ENCODE results near the gene KRTAP1-3. TPM values are rescaled to one million over a fixed set of nuclear protein-coding genes. Genes with fewer than 3 reads are reported as not detected.

The KRTAP1-3 gene
- total RNA-seq, 2 experiments from 2014 or later, result not detected

GRCh38 chr17:40992666-40993065 is 42.0 kb downstream of the KRTAP1-3 start:
- no peaks in the 10 kb centered on the region for H3K9me3 ChIP-seq (ENCODE audit: control insufficient read depth in 1 of 2, insufficient read depth in 1 of 2, low read length in 2 of 2)
- H3K27ac ChIP-seq (ENCODE audit: low read depth in 1 of 2, low read length in 2 of 2), result no peak overlapping the region
- Mint-ChIP-seq H3K36me3 (ENCODE audit: low read depth) (no peaks in the 10 kb centered on the region), H3K27me3 (peaks cover 57% of the 10 kb centered on the region), H3K27ac (no peak overlapping the region), H3K9me3 (no peaks in the 10 kb centered on the region), H3K4me3 (no peak overlapping the region), H3K4me1 (ENCODE audit: low read depth) (no peaks in the 10 kb centered on the region)
- intact Hi-C loops (cut with DNase I, micrococcal nuclease), result no loop called here
- ChIA-PET POLR2A (no interaction called here), CTCF (no interaction called here)
- DNase-seq, result no peak
- H3K4me3 ChIP-seq (ENCODE audit: low read length), result no peak overlapping the region
- TF ChIP-seq, protein P1, sequence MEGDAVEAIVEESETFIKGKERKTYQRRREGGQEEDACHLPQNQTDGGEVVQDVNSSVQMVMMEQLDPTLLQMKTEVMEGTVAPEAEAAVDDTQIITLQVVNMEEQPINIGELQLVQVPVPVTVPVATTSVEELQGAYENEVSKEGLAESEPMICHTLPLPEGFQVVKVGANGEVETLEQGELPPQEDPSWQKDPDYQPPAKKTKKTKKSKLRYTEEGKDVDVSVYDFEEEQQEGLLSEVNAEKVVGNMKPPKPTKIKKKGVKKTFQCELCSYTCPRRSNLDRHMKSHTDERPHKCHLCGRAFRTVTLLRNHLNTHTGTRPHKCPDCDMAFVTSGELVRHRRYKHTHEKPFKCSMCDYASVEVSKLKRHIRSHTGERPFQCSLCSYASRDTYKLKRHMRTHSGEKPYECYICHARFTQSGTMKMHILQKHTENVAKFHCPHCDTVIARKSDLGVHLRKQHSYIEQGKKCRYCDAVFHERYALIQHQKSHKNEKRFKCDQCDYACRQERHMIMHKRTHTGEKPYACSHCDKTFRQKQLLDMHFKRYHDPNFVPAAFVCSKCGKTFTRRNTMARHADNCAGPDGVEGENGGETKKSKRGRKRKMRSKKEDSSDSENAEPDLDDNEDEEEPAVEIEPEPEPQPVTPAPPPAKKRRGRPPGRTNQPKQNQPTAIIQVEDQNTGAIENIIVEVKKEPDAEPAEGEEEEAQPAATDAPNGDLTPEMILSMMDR (IDR thresholded peaks at IDR 0.05), result no peak
- H3K36me3 ChIP-seq (ENCODE audit: insufficient read depth, low read length), result no peaks in the 10 kb centered on the region
- H3K4me1 ChIP-seq (ENCODE audit: insufficient read depth, low read length), result no peaks in the 10 kb centered on the region
- no peak for ATAC-seq (ENCODE audit: poor library complexity)
- peaks cover 10 to 28% of the 10 kb centered on the region in 2 experiments for H3K27me3 ChIP-seq (ENCODE audit: control insufficient read depth in 1 of 2, insufficient read depth in 2 of 2, low read length in 2 of 2)

- peaks cover 0 to 14% of the 10 kb centered on the region in 2 experiments for H3K27me3 ChIP-seq (ENCODE audit: control insufficient read depth in 1 of 2, insufficient read depth in 2 of 2, low read length in 2 of 2)
- no peak overlapping the region for H3K27ac ChIP-seq (ENCODE audit: low read depth in 1 of 2, low read length in 2 of 2)
- H3K9me3 ChIP-seq (ENCODE audit: control insufficient read depth in 1 of 2, insufficient read depth in 1 of 2, low read length in 2 of 2), result no peaks in the 10 kb centered on the region
- no peaks in the 10 kb centered on the region for H3K36me3 Mint-ChIP-seq (ENCODE audit: low read depth)
- no peak overlapping the region for H3K27ac Mint-ChIP-seq
- no peak for DNase-seq
- TF ChIP-seq, protein P1 (IDR thresholded peaks at IDR 0.05), result no peak
- H3K36me3 ChIP-seq (ENCODE audit: insufficient read depth, low read length), result no peaks in the 10 kb centered on the region
- H3K27me3 Mint-ChIP-seq, result peaks cover 20% of the 10 kb centered on the region
- H3K4me3 Mint-ChIP-seq, result no peak overlapping the region
- no peak overlapping the region for H3K4me3 ChIP-seq (ENCODE audit: low read length)
- no peaks in the 10 kb centered on the region for H3K4me1 Mint-ChIP-seq (ENCODE audit: low read depth)
- ChIA-PET CTCF (no interaction called here), POLR2A (no interaction called here)
- no peak for ATAC-seq (ENCODE audit: poor library complexity)
- intact Hi-C loops (cut with DNase I, micrococcal nuclease), result no loop called here
- H3K9me3 Mint-ChIP-seq, result no peaks in the 10 kb centered on the region
- H3K4me1 ChIP-seq (ENCODE audit: insufficient read depth, low read length), result no peaks in the 10 kb centered on the region
These were observed 47.8 kb downstream of the KRTAP1-3 start for GRCh38 chr17:40986920-40987319.

DNA sequence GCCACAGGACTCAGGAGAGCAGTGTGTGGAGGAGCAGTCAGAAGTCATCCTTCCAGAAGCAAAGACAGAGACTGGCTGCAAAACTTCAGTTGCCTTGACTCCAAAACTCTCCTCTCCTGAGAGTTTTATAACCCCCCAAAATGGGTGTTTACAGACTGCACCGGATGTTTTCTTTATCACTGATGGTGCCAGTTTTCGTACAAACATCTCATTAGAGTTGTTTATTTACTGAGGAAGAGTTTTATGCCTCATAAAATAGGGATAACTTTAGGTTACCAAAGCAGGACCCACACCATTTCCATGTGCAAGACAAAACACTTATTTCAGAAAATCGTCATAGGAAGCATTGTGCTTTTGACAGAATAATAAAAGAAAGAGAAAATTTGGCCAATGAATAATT is 50.4 kb downstream of the KRTAP1-3 start, which contains the start of gene KRT40:
Gene KRT40, minus strand, starts transcription at position 101 of the 400 bp plus-strand sequence. Its CDS starts 53 bp downstream, at position 48.
- CTCF ChIA-PET, result no interaction called here
- H3K4me1 Mint-ChIP-seq (ENCODE audit: low read depth), result no peaks in the 10 kb centered on the region
- no peaks in the 10 kb centered on the region for H3K36me3 Mint-ChIP-seq (ENCODE audit: low read depth)

More for the DNA sequence above, 50.4 kb downstream of the KRTAP1-3 start, which contains the start of gene KRT40:
- Histone ChIP-seq H3K27ac (ENCODE audit: low read depth in 1 of 2, low read length in 2 of 2) (no peak within 1 kb of the TSS), H3K9me3 (ENCODE audit: control insufficient read depth in 1 of 2, insufficient read depth in 1 of 2, low read length in 2 of 2) (no peaks in the 10 kb centered on the region), H3K36me3 (ENCODE audit: insufficient read depth, low read length) (no peaks in the 10 kb centered on the region), H3K27me3 (ENCODE audit: control insufficient read depth in 1 of 2, insufficient read depth in 2 of 2, low read length in 2 of 2) (peaks cover 0 to 14% of the 10 kb centered on the region in 2 experiments), H3K4me1 (ENCODE audit: insufficient read depth, low read length) (no peaks in the 10 kb centered on the region), H3K4me3 (ENCODE audit: low read length) (no peak within 1 kb of the TSS)
- TF ChIP-seq, protein P1 (IDR thresholded peaks at IDR 0.05), result no peak
- ATAC-seq (ENCODE audit: poor library complexity), result no peak
- Mint-ChIP-seq H3K4me3 (no peak within 1 kb of the TSS), H3K27ac (no peak within 1 kb of the TSS), H3K9me3 (no peaks in the 10 kb centered on the region), H3K27me3 (peaks cover 16% of the 10 kb centered on the region)
- no peak for DNase-seq
- intact Hi-C loops (cut with DNase I, micrococcal nuclease), result no loop called here
- POLR2A ChIA-PET, result no interaction called here

Other genes with a start within 250 kb of the KRTAP1-3 start
- gene KRT28, start 234.9 kb downstream of the KRTAP1-3 start, total RNA-seq, result not detected
- 10 to 100 TPM; 32.2 to 37.1 TPM for gene KRT10, start 212.3 kb downstream of the KRTAP1-3 start, total RNA-seq
- not detected for gene KRT12, start 167.7 kb downstream of the KRTAP1-3 start, total RNA-seq
- not detected for gene KRT20, start 149.6 kb downstream of the KRTAP1-3 start, total RNA-seq
- gene KRT23, start 97.2 kb downstream of the KRTAP1-3 start, total RNA-seq, result not detected
- gene KRT39, start 67.9 kb downstream of the KRTAP1-3 start, total RNA-seq, result not detected
- gene KRT40, start 50.5 kb downstream of the KRTAP1-3 start, total RNA-seq, result not detected
- not detected for gene KRTAP3-3, start 40.7 kb downstream of the KRTAP1-3 start, total RNA-seq
- gene KRTAP3-2, start 35.0 kb downstream of the KRTAP1-3 start, total RNA-seq, result not detected
- gene KRTAP3-1, start 25.7 kb downstream of the KRTAP1-3 start, total RNA-seq, result not detected
- gene KRTAP1-5, start 7.7 kb downstream of the KRTAP1-3 start, total RNA-seq, result not detected
- gene KRTAP1-4, start 4.7 kb downstream of the KRTAP1-3 start, total RNA-seq, result not detected
- not detected for gene KRTAP1-1, start 6.6 kb upstream of the KRTAP1-3 start, total RNA-seq
- gene KRTAP2-1, start 12.4 kb upstream of the KRTAP1-3 start, total RNA-seq, result not detected
- not detected for gene KRTAP2-2, start 20.4 kb upstream of the KRTAP1-3 start, total RNA-seq
- not detected for gene KRTAP2-3, start 25.2 kb upstream of the KRTAP1-3 start, total RNA-seq
- not detected for gene KRTAP2-4, start 31.0 kb upstream of the KRTAP1-3 start, total RNA-seq
- gene KRTAP4-7, start 49.3 kb upstream of the KRTAP1-3 start, total RNA-seq, result not detected
- not detected for gene KRTAP4-8, start 63.3 kb upstream of the KRTAP1-3 start, total RNA-seq
- not detected for gene KRTAP4-16, start 67.3 kb upstream of the KRTAP1-3 start, total RNA-seq
- not detected for gene KRTAP4-9, start 70.5 kb upstream of the KRTAP1-3 start, total RNA-seq
- not detected for gene KRTAP4-11, start 83.5 kb upstream of the KRTAP1-3 start, total RNA-seq
- gene KRTAP4-12, start 89.3 kb upstream of the KRTAP1-3 start, total RNA-seq, result not detected
- not detected for gene KRTAP4-6, start 105.7 kb upstream of the KRTAP1-3 start, total RNA-seq
- not detected for gene KRTAP4-5, start 115.0 kb upstream of the KRTAP1-3 start, total RNA-seq
- gene KRTAP4-4, start 125.9 kb upstream of the KRTAP1-3 start, total RNA-seq, result not detected
- gene KRTAP4-3, start 133.3 kb upstream of the KRTAP1-3 start, total RNA-seq, result not detected
- not detected for gene KRTAP4-2, start 143.3 kb upstream of the KRTAP1-3 start, total RNA-seq
- gene KRTAP4-1, start 150.0 kb upstream of the KRTAP1-3 start, total RNA-seq, result not detected
- not detected for gene KRTAP9-1, start 155.0 kb upstream of the KRTAP1-3 start, total RNA-seq
- gene KRTAP9-2, start 191.8 kb upstream of the KRTAP1-3 start, total RNA-seq, result not detected
- not detected for gene KRTAP9-3, start 197.6 kb upstream of the KRTAP1-3 start, total RNA-seq
- not detected for gene KRTAP9-8, start 203.1 kb upstream of the KRTAP1-3 start, total RNA-seq
- not detected for gene KRTAP9-4, start 214.8 kb upstream of the KRTAP1-3 start, total RNA-seq
- gene KRTAP9-9, start 220.5 kb upstream of the KRTAP1-3 start, total RNA-seq, result not detected
- gene KRTAP9-6, start 230.5 kb upstream of the KRTAP1-3 start, total RNA-seq, result not detected
- gene KRTAP9-7, start 240.8 kb upstream of the KRTAP1-3 start, total RNA-seq, result not detected